Right atrium auricular region (tissue), 2 donors: ENCODE data around the gene TRIM52. TPM values are rescaled to one million over a fixed set of nuclear protein-coding genes. Genes with fewer than 3 reads are reported as not detected.

Experiments used
- DNase-seq: peaks from one replicate; pipeline ENCODE4 v3.0.0-alpha.2; 2019; ENCODE audit warnings: low spot score
- H3K27ac ChIP-seq, 2 donors: fragments of 200-600 bp; sonication (generic); 1 replicate in 1 of 2; 2 replicates in 1 of 2; pipeline ENCODE4 v1.5.1; 2016 to 2019
- H3K27me3 ChIP-seq, 2 donors: fragments of 200-600 bp; sonication (generic); one replicate each; pipeline versions ENCODE4 v1.5.1 to v1.6.0; 2017 to 2019
- H3K36me3 ChIP-seq: fragments of 200-600 bp; sonication (generic); one replicate; pipeline ENCODE4 v1.5.1; 2016
- H3K4me1 ChIP-seq, 2 donors: fragments of 200-600 bp; sonication (generic); one replicate each; pipeline versions ENCODE4 v1.5.1 to v1.6.0; 2017 to 2019
- H3K4me3 ChIP-seq, 2 donors: fragments of 200-600 bp; sonication (generic); 1 replicate in 1 of 2; 2 replicates in 1 of 2; pipeline ENCODE4 v1.5.1; 2017 to 2019; ENCODE audit warnings: mild to moderate bottlenecking in 1 of 2, moderate library complexity in 1 of 2
- H3K9me3 ChIP-seq, 2 donors: fragments of 200-600 bp; sonication (generic); one replicate each; pipeline ENCODE4 v1.5.1; 2019
- CTCF ChIP-seq, 2 donors: fragments of 200-600 bp; sonication (generic); IDR thresholded peaks; one replicate each; pipeline ENCODE4 v1.5.1; 2019; ENCODE audit warnings: antibody characterized with exemption in 2 of 2
- microRNA-seq, 2 donors: library from miRNA; unstranded; fragments of <30 nt; microRNA quantifications; one replicate each; pipeline ENCODE4, GENCODE V29; 2016 to 2017; ENCODE audit warnings: borderline number of aligned reads in 2 of 2, borderline replicate concordance in 1 of 2
- total RNA-seq, 2 donors: library from RNA; depleted of rRNA; stranded (reverse); fragments of >200 nt; gene quantifications; one replicate each; pipeline ENCODE4 v1.1.0, GENCODE V29; 2016

The TRIM52 gene
- total RNA-seq, 2 donors from 2014 or later, result 4.4 to 9.1 TPM

- TF ChIP-seq CTCF (IDR thresholded peaks at IDR 0.05), result no peak
- Histone ChIP-seq H3K9me3 (no peaks in the 10 kb centered on the region), H3K36me3 (no peaks in the 10 kb centered on the region), H3K27ac (peak overlapping the region; percentile 87 to 88), H3K4me3 (peak overlapping the region; percentile 73 to 76), H3K27me3 (no peaks in the 10 kb centered on the region), H3K4me1 (peaks cover 0 to 41% of the 10 kb centered on the region in 2 donors)
- DNase-seq, result peak; percentile 89
Observed at GRCh38 chr5:181207214-181207959, 53.6 kb downstream of the TRIM52 start.

- Histone ChIP-seq H3K4me1 (peaks cover 0 to 31% of the 10 kb centered on the region in 2 donors), H3K27ac (peak overlapping the region; percentile 87 to 88), H3K36me3 (no peaks in the 10 kb centered on the region), H3K27me3 (no peaks in the 10 kb centered on the region), H3K4me3 (peak overlapping the region; percentile 73 to 76), H3K9me3 (no peaks in the 10 kb centered on the region)
- no peak for DNase-seq
- TF ChIP-seq CTCF (IDR thresholded peaks at IDR 0.05), result no peak
Observed at GRCh38 chr5:181205761-181206649, 54.9 kb downstream of the TRIM52 start.

Small RNA genes within 50 kb of the gene (microRNA-seq; reads per million reads assigned to microRNA genes)
- gene MIR4638, result 0 to 0.71 reads per million in 2 donors

Other genes starting within 250 kb of the TRIM52 start
- 10 to 100 TPM in 1 of 2 donors, 1 to 10 TPM in 1; 5.3 to 23.5 TPM for gene BTNL9, start 220.9 kb downstream of the TRIM52 start, total RNA-seq
- gene OR2V1, start 130.0 kb downstream of the TRIM52 start, total RNA-seq, result not detected
- gene OR2V2, start 113.6 kb downstream of the TRIM52 start, total RNA-seq, result not detected
- gene TRIM7, start 55.9 kb downstream of the TRIM52 start, total RNA-seq, result 1 to 10 TPM; 4.1 to 7.7 TPM
- 10 to 100 TPM; 10.0 to 11.2 TPM for gene TRIM41, start 37.9 kb downstream of the TRIM52 start, total RNA-seq
- gene RACK1, start 17.2 kb downstream of the TRIM52 start, total RNA-seq, result 1,000 to 10,000 TPM; 1,155 to 1,413 TPM
- not detected for gene OR4F3, start 106.1 kb upstream of the TRIM52 start, total RNA-seq